Panc1 (cell line): ENCODE measurements around the gene SLC66A3. TPM values are rescaled to one million over a fixed set of nuclear protein-coding genes. Genes with fewer than 3 reads are reported as not detected.

Experiments
- ATAC-seq: fragments of 200-7000 bp; cut with Tn5 transposase; 2 replicates; pipeline ENCODE4 v1.9.1; 2020; ENCODE audit warnings: mild to moderate bottlenecking, moderate library complexity
- BruUV-seq: library from RNA; stranded (reverse); fragments of 400-500 nt; replicated peaks from 2 replicates; lab custom pipeline; 2021; lab: Mats Ljungman, UMichigan
- CTCF ChIA-PET: fragments of 300-600 bp; sonication (Branson Sonifier 250); formaldehyde crosslinking; loops from one replicate; lab custom pipeline; 2022; ENCODE audit warnings: antibody characterized with exemption; lab: Charles Lee
- POLR2A ChIA-PET: fragments of 300-600 bp; sonication (Branson Sonifier 250); formaldehyde crosslinking; loops from one replicate; lab custom pipeline; 2022; ENCODE audit warnings: antibody characterized with exemption; lab: Charles Lee
- DNase-seq: peaks from one replicate; pipeline ENCODE4 v3.0.0-alpha.2; 2010; ENCODE audit warnings: low read depth, low spot score
- H3K27ac ChIP-seq: 2 replicates; pipeline ENCODE4 v1.5.1; 2011; ENCODE audit warnings: mild to moderate bottlenecking, low read length, inconsistent platforms
- H3K27me3 ChIP-seq: fragments of 200-500 bp; sonication (Bioruptor generic); 2 replicates; pipeline ENCODE4 v1.6.0; 2014; ENCODE audit warnings: low read length, inconsistent platforms; ENCODE audit not compliant: control insufficient read depth, insufficient read depth
- H3K36me3 ChIP-seq: fragments of 200-500 bp; sonication (Bioruptor generic); 2 replicates; pipeline ENCODE4 v1.5.1; 2014; ENCODE audit warnings: inconsistent platforms, mild to moderate bottlenecking, low read length, moderate library complexity; ENCODE audit not compliant: control insufficient read depth, insufficient read depth
- H3K4me1 ChIP-seq: 2 replicates; pipeline ENCODE4 v1.5.1; 2011; ENCODE audit warnings: inconsistent platforms, mild to moderate bottlenecking, low read length, moderate library complexity; ENCODE audit not compliant: control insufficient read depth, insufficient read depth
- H3K4me3 ChIP-seq, 2 experiments: 2 replicates each; pipeline ENCODE4 v1.5.1; 2011 to 2012; ENCODE audit warnings: low read depth in 2 of 2, low read length in 2 of 2, mild to moderate bottlenecking in 2 of 2, inconsistent platforms in 1 of 2, moderate library complexity in 1 of 2
- H3K9me3 ChIP-seq: fragments of 200-500 bp; sonication (Bioruptor generic); 2 replicates; pipeline ENCODE4 v1.5.1; 2014; ENCODE audit warnings: low read depth, mild to moderate bottlenecking, inconsistent platforms, low read length, moderate library complexity; ENCODE audit not compliant: control insufficient read depth, insufficient read depth
- POLR2AphosphoS5 ChIP-seq: IDR thresholded peaks from 2 replicates; pipeline ENCODE4 v1.6.1; 2012; ENCODE audit warnings: mild to moderate bottlenecking, low read depth, low read length, moderate library complexity
- REST ChIP-seq, 2 experiments: IDR thresholded peaks; 2 replicates each; pipeline ENCODE4 v1.6.1; 2011 to 2012; ENCODE audit warnings: low read depth in 2 of 2, control low read depth in 1 of 2, low read length in 1 of 2, mild to moderate bottlenecking in 1 of 2, moderate library complexity in 1 of 2; ENCODE audit not compliant: insufficient read depth in 1 of 2
- SIN3A ChIP-seq: IDR thresholded peaks from 2 replicates; pipeline ENCODE4 v1.6.1; 2012; ENCODE audit warnings: low read depth, mild to moderate bottlenecking, low read length, moderate library complexity, borderline replicate concordance; ENCODE audit not compliant: insufficient read depth
- TCF7L2 ChIP-seq: IDR thresholded peaks from 2 replicates; pipeline ENCODE4 v1.6.1; 2011; ENCODE audit warnings: mild to moderate bottlenecking, low read depth, low read length, inconsistent platforms
- in situ Hi-C: cut with HindIII; loops from 2 replicates; pipeline ENCODE4 v1.10.0; 2016; ENCODE audit warnings: low sequenced_read_pairs, low pct_unique_long_range_greater_than_20kb
- intact Hi-C: fragments of 100-400 bp; cut with micrococcal nuclease; formaldehyde crosslinking; loops from one replicate; pipeline ENCODE4 v1.10.0; 2022; ENCODE audit not compliant: unreplicated experiment
- total RNA-seq: library from RNA; stranded (reverse); gene quantifications from one replicate; pipeline ENCODE4 v1.2.1, GENCODE V29; 2021; ENCODE audit not compliant: unreplicated experiment
- TF ChIP-seq, protein P1 (sequence below): fragments of 450-650 bp; IDR thresholded peaks from 2 replicates; pipeline ENCODE4 v1.5.1; 2017; ENCODE audit warnings: mild to moderate bottlenecking

SLC66A3 gene
- total RNA-seq, 1 experiment from 2014 or later = 39.1 TPM

DNA sequence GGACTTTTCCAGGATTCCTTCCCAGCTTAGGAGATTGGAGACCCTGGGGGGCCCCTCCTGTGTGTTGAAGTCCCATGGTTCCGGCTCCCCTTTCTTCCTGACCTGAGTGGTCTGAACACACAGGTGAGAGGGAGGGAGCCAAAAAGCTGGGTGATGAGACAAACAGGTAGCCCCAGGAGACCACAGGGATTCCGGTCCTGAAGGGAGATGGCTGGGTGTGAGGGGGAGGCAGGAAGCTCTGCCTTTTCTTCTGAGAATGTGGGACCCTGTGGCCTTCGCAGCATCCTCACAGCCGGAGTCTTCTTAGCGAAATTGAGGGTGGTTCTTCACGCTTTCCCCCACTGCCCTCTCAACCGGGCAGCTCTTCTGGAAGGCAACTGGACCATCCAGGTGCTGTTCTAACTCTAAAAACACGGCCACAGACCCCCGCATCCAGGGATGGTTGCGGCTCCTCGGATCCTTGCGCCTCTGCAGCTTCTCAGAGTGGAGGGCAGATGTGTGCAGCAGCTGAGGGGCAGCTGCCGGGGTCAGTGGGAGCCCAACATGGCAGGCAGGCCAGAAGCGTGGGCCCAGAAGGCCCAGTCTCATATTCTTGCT is 4.4 kb downstream of the SLC66A3 start:
- no peaks in the 10 kb centered on the region for H3K9me3 ChIP-seq
- no peaks in the 10 kb centered on the region for H3K36me3 ChIP-seq
- TF ChIP-seq, protein P1, sequence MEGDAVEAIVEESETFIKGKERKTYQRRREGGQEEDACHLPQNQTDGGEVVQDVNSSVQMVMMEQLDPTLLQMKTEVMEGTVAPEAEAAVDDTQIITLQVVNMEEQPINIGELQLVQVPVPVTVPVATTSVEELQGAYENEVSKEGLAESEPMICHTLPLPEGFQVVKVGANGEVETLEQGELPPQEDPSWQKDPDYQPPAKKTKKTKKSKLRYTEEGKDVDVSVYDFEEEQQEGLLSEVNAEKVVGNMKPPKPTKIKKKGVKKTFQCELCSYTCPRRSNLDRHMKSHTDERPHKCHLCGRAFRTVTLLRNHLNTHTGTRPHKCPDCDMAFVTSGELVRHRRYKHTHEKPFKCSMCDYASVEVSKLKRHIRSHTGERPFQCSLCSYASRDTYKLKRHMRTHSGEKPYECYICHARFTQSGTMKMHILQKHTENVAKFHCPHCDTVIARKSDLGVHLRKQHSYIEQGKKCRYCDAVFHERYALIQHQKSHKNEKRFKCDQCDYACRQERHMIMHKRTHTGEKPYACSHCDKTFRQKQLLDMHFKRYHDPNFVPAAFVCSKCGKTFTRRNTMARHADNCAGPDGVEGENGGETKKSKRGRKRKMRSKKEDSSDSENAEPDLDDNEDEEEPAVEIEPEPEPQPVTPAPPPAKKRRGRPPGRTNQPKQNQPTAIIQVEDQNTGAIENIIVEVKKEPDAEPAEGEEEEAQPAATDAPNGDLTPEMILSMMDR = no peak
- TF ChIP-seq POLR2AphosphoS5 (no peak), REST (IDR thresholded peaks at IDR 0.05; ENCODE audit: insufficient read depth in 1 of 2, low read depth in 2 of 2, low read length in 1 of 2) (no peak), TCF7L2 (no peak), SIN3A (no peak)
- DNase-seq (no peak), ATAC-seq (no peak)
- no peaks in the 10 kb centered on the region for H3K27me3 ChIP-seq
- intact Hi-C loops (no loop called here), in situ Hi-C loops (no loop called here)
- CTCF ChIA-PET = no interaction called here
- no peak overlapping the region for H3K27ac ChIP-seq
- POLR2A ChIA-PET = no interaction called here
- no peak overlapping the region for H3K4me3 ChIP-seq
- peaks cover 4% of the 10 kb centered on the region; the same call in 1 of the 2 replicates for H3K4me1 ChIP-seq
- no TSS peak for BruUV-seq

DNA sequence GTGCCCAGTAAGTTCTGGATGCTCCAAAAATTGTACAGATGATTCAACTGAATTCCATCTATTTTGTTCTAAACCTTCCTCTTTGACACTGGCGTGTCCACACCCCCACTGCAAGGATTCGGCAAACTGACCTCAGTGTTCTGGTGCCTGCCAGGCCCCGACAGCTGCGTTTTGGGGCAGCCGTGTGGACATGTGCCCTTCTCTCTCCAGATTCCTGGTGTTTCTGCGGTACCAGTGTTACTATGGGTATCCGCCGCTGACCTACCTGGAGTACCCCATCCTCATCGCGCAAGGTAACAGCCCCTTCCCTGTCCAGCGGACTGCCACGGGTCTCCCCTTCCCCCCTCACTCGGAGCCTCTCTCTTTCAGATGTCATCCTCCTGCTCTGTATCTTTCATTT is 5.0 kb downstream of the SLC66A3 start:
- Histone ChIP-seq H3K4me3 (no peak overlapping the region), H3K9me3 (no peaks in the 10 kb centered on the region), H3K4me1 (peaks cover 4% of the 10 kb centered on the region; the same call in 1 of the 2 replicates), H3K36me3 (no peaks in the 10 kb centered on the region), H3K27ac (no peak overlapping the region), H3K27me3 (no peaks in the 10 kb centered on the region)
- intact Hi-C loops (no loop called here), in situ Hi-C loops (no loop called here)
- BruUV-seq = no TSS peak
- CTCF ChIA-PET = no interaction called here
- TF ChIP-seq SIN3A (no peak), POLR2AphosphoS5 (no peak), TCF7L2 (no peak), REST (IDR thresholded peaks at IDR 0.05; ENCODE audit: insufficient read depth in 1 of 2, low read depth in 2 of 2, low read length in 1 of 2) (no peak)
- TF ChIP-seq, protein P1 = no peak
- no peak for ATAC-seq
- DNase-seq = no peak
- POLR2A ChIA-PET = no interaction called here
